Measurements from ENCODE around the gene EPS15. TPM values are rescaled to one million over a fixed set of nuclear protein-coding genes. Genes with fewer than 3 reads are reported as not detected.
A peak's percentile ranks its signal among the peaks of the same experiment; 100 is the strongest.

Gene EPS15
- total RNA-seq, 1 donor from 2014 or later: 41.6 TPM

- Mint-ChIP-seq H3K4me1 (peaks cover 13% of the 10 kb centered on the region), H3K9me3 (no peaks in the 10 kb centered on the region), H3K27ac (ENCODE audit: unreplicated experiment) (no peak overlapping the region), H3K4me3 (peak overlapping the region; percentile 47), H3K27me3 (ENCODE audit: low read depth) (peaks cover 35% of the 10 kb centered on the region), H3K36me3 (ENCODE audit: low read depth) (no peaks in the 10 kb centered on the region)
- TF ChIP-seq CTCF (conservative IDR thresholded peaks at IDR 0.05): no peak
- no peak for DNase-seq (ENCODE audit: low read depth, low spot score)
Measured at GRCh38 chr1:51329443-51330325, 189.4 kb downstream of the EPS15 start.

GRCh38 chr1:51328926-51329325 lies 190.1 kb downstream of the EPS15 start:
- TF ChIP-seq CTCF (conservative IDR thresholded peaks at IDR 0.05): no peak
- Mint-ChIP-seq H3K27me3 (ENCODE audit: low read depth) (peaks cover 35% of the 10 kb centered on the region), H3K36me3 (ENCODE audit: low read depth) (no peaks in the 10 kb centered on the region), H3K4me1 (peaks cover 13% of the 10 kb centered on the region), H3K4me3 (peak overlapping the region; percentile 47), H3K9me3 (no peaks in the 10 kb centered on the region), H3K27ac (ENCODE audit: unreplicated experiment) (peak overlapping the region; percentile 59)
- DNase-seq (ENCODE audit: low read depth, low spot score): no peak

DNA sequence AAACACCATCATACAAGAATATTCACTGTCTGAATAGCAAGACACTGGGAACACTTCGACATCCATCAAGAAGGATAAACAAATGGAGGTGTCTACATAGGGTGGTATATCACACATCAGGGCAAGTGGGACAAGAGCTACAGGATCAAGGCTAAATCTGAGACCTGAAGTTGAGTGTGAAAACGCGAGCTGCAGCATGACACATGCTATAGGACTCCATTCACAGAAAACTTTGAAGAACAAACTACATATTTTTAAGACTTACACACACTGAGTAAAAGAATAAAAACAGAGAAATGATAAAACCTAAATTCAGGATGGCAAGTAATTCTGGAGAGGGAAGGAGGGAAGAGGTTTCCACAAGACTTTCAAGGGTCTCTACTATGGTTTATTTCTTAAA lies 190.8 kb downstream of the EPS15 start:
- TF ChIP-seq CTCF (conservative IDR thresholded peaks at IDR 0.05): no peak
- Mint-ChIP-seq H3K4me1 (peaks cover 13% of the 10 kb centered on the region), H3K4me3 (peak overlapping the region; percentile 47), H3K9me3 (no peaks in the 10 kb centered on the region), H3K36me3 (ENCODE audit: low read depth) (no peaks in the 10 kb centered on the region), H3K27ac (ENCODE audit: unreplicated experiment) (no peak overlapping the region), H3K27me3 (ENCODE audit: low read depth) (peaks cover 35% of the 10 kb centered on the region)
- no peak for DNase-seq (ENCODE audit: low read depth, low spot score)

- Mint-ChIP-seq H3K36me3 (ENCODE audit: low read depth) (no peaks in the 10 kb centered on the region), H3K27ac (ENCODE audit: unreplicated experiment) (no peak overlapping the region), H3K4me1 (peaks cover 13% of the 10 kb centered on the region), H3K27me3 (ENCODE audit: low read depth) (peaks cover 35% of the 10 kb centered on the region), H3K9me3 (no peaks in the 10 kb centered on the region), H3K4me3 (no peak overlapping the region)
- TF ChIP-seq CTCF (conservative IDR thresholded peaks at IDR 0.05): no peak
- no peak for DNase-seq (ENCODE audit: low read depth, low spot score)
Measured at GRCh38 chr1:51327386-51327785, 191.7 kb downstream of the EPS15 start.

DNA sequence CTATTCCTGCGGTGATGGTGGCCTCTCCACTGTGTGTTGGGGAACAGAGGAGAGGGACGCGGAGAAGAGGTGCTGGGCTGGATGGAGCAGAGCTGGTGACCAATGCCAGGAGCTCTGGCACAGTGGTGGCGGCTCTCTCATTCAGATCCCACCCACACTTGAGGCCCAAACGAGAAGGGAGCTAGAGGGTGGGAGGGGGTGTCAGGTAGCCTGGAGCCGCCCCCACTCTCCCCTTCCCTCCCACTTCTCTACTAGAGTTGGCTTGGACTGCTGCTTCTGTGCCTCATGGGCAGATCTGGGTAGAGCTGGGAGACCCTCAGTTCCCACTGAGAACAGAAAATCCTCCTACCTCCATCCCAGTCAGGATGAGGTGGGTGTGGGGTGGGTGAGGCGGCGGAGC lies 192.2 kb downstream of the EPS15 start:
- H3K27me3 Mint-ChIP-seq (ENCODE audit: low read depth): peaks cover 34% of the 10 kb centered on the region
- DNase-seq (ENCODE audit: low read depth, low spot score): no peak
- no peak overlapping the region for H3K4me3 Mint-ChIP-seq
- H3K4me1 Mint-ChIP-seq: peaks cover 13% of the 10 kb centered on the region
- H3K27ac Mint-ChIP-seq (ENCODE audit: unreplicated experiment): no peak overlapping the region
- no peak for TF ChIP-seq CTCF (conservative IDR thresholded peaks at IDR 0.05)
- no peaks in the 10 kb centered on the region for H3K36me3 Mint-ChIP-seq (ENCODE audit: low read depth)
- no peaks in the 10 kb centered on the region for H3K9me3 Mint-ChIP-seq

Measured in neural crest cell (in vitro differentiated cells).